Adrenal gland (tissue), 12 donors: Measurements from ENCODE around the gene TRO. TPM values are rescaled to one million over a fixed set of nuclear protein-coding genes. Genes with fewer than 3 reads are reported as not detected.

Experiments
- DNase-seq, 7 donors: peaks; one replicate each; pipeline ENCODE4 v3.0.0-alpha.2; 2019 to 2020
- H3K27ac ChIP-seq, 5 donors: fragments of 200-600 bp; sonication (generic) in 4 of 5; 1 replicate in 3 of 5; 2 replicates in 2 of 5; pipeline versions ENCODE4 v1.5.1 to v1.8.0; 2016 to 2020; ENCODE audit warnings: mild to moderate bottlenecking in 1 of 5
- H3K27me3 ChIP-seq: fragments of 200-600 bp; 2 replicates; pipeline ENCODE4 v1.8.0; 2021
- H3K36me3 ChIP-seq, 2 donors: fragments of 200-600 bp; replicated peaks in 1 of 2; 1 replicate in 1 of 2; 2 replicates in 1 of 2; pipeline versions ENCODE4 v1.5.1 to v1.8.0; 2018 to 2022
- H3K4me1 ChIP-seq, 2 donors: fragments of 200-600 bp; replicated peaks in 1 of 2; 1 replicate in 1 of 2; 2 replicates in 1 of 2; pipeline versions ENCODE4 v1.5.1 to v1.8.0; 2018 to 2021
- H3K4me3 ChIP-seq, 4 donors: fragments of 200-600 bp; sonication (generic) in 3 of 4; one replicate each; pipeline ENCODE4 v1.5.1; 2016 to 2018
- H3K9me3 ChIP-seq, 3 donors: fragments of 200-600 bp; sonication (generic) in 1 of 3; replicated peaks in 1 of 3; 1 replicate in 2 of 3; 2 replicates in 1 of 3; pipeline versions ENCODE4 v1.5.1 to v1.8.0; 2016 to 2021
- CTCF ChIP-seq, 6 experiments: fragments of 450-650 bp in 4 of 6; fragments of 200-600 bp in 2 of 6; sonication (generic) in 1 of 6; IDR thresholded peaks; 1 replicate in 5 of 6; 2 replicates in 1 of 6; pipeline versions ENCODE4 v1.5.1 to v1.8.0; 2016 to 2021; ENCODE audit warnings: antibody characterized with exemption in 6 of 6, mild to moderate bottlenecking in 2 of 6, moderate library complexity in 1 of 6
- POLR2A ChIP-seq, 2 donors: fragments of 450-650 bp; IDR thresholded peaks; one replicate each; pipeline ENCODE4 v1.6.1; 2017; ENCODE audit warnings: antibody characterized with exemption in 2 of 2, mild to moderate bottlenecking in 2 of 2, moderate library complexity in 1 of 2
- WGBS, 4 donors: extraction: QIAGEN DNeasy Blood & Tissue Kit in 2 of 4; methylation state at CpG; one replicate each; pipeline versions ENCODE4 v1.1.5 to v1.1.7; 2013 to 2017; 5-methylcytosine and 5-hydroxymethylcytosine counted together
- intact Hi-C, 2 donors: fragments of 100-400 bp; cut with DNase I; formaldehyde crosslinking; loops; one replicate each; pipeline versions ENCODE4 v1.14.1 to v1.15.0; 2022 to 2023
- polyA plus RNA-seq, 3 donors: library from polyadenylated mRNA; stranded (reverse); fragments of 200-250 nt in 2 of 3; fragments of 350-450 nt in 1 of 3; fragmentation: Illumina TruSeq in 1 of 3; extraction: RNeasy Lipid Tissue Mini Kit (QIAGEN cat#74804) in 1 of 3; gene quantifications; one replicate each; pipeline ENCODE4 v1.2.3, GENCODE V29; 2013 to 2014
- total RNA-seq, 9 donors: library from RNA; depleted of rRNA in 4 of 9; stranded (reverse); fragments of >200 nt in 4 of 9; fragments of 120-200 nt in 1 of 9; fragmentation: NEBNext Ultra II Directional in 1 of 9; extraction: Animal tissue kit (Norgen Biotek cat#: 25700) in 1 of 9; gene quantifications; one replicate each; pipeline versions ENCODE4 v1.1.0 to v1.2.4, GENCODE V29; 2013 to 2023
- donor health status: healthy with polysubstance abuse.
- donor health status: Bipolar disorder and iron deficiency.
- donor health status: DM: yes; HTN: yes; CAD: no.
- donor health status: DM: no; HTN: no; CAD: no.
- donor health status: DM: no; HTN: no; CAD: no.
- donor health status: DM: yes; HTN: yes; CAD: no.

Gene TRO
- total and polyA plus RNA-seq, 12 donors = 1.3 to 56.6 (median 6.8) TPM

GRCh38 chrX:54931107-54931506 lies 10.5 kb downstream of the TRO start:
- H3K4me3 ChIP-seq = no peak overlapping the region
- intact Hi-C loops = no loop called here
- no peaks in the 10 kb centered on the region for H3K4me1 ChIP-seq
- no peak for TF ChIP-seq POLR2A (IDR thresholded peaks at IDR 0.05)
- no peak for TF ChIP-seq CTCF (IDR thresholded peaks at IDR 0.05)
- WGBS, 4 donors = 55 to 96% (median 78%) methylated on average over 2 of the region's 2 CpGs
- no peak for DNase-seq
- H3K36me3 ChIP-seq = no peaks in the 10 kb centered on the region
- no peak overlapping the region for H3K27ac ChIP-seq
- no peaks in the 10 kb centered on the region for H3K27me3 ChIP-seq
- no peaks in the 10 kb centered on the region for H3K9me3 ChIP-seq

- 73 to 88% (median 88%) methylated on average over 6 to 10 of the region's 10 CpGs for WGBS, 4 donors
- Histone ChIP-seq H3K27ac (no peak overlapping the region), H3K36me3 (no peaks in the 10 kb centered on the region), H3K27me3 (no peaks in the 10 kb centered on the region), H3K9me3 (no peaks in the 10 kb centered on the region), H3K4me1 (no peaks in the 10 kb centered on the region), H3K4me3 (no peak overlapping the region)
- no peak for DNase-seq
- intact Hi-C loops = no loop called here
- no peak for TF ChIP-seq CTCF (IDR thresholded peaks at IDR 0.05)
- TF ChIP-seq POLR2A (IDR thresholded peaks at IDR 0.05) = no peak
Observed at GRCh38 chrX:54933150-54933826, 12.7 kb downstream of the TRO start.

- DNase-seq = no peak
- Histone ChIP-seq H3K27me3 (no peaks in the 10 kb centered on the region), H3K4me1 (no peaks in the 10 kb centered on the region), H3K9me3 (no peaks in the 10 kb centered on the region), H3K36me3 (no peaks in the 10 kb centered on the region), H3K4me3 (no peak overlapping the region), H3K27ac (no peak overlapping the region)
- intact Hi-C loops = no loop called here
- 61 to 94% (median 77%) methylated on average over 5 to 6 of the region's 6 CpGs for WGBS, 4 donors
- TF ChIP-seq CTCF (IDR thresholded peaks at IDR 0.05) (no peak), POLR2A (IDR thresholded peaks at IDR 0.05) (no peak)
Observed at GRCh38 chrX:54934058-54934457, 13.4 kb downstream of the TRO start.

GRCh38 chrX:54934890-54935289 lies 14.3 kb downstream of the TRO start:
- 67 to 85% (median 67%) methylated on average over 3 of the region's 3 CpGs; no CpG with 5 or more reads in 1 of the 4 donors for WGBS, 4 donors
- no peak overlapping the region for H3K4me3 ChIP-seq

More at GRCh38 chrX:54934890-54935289, 14.3 kb downstream of the TRO start:
- Histone ChIP-seq H3K36me3 (no peaks in the 10 kb centered on the region), H3K4me1 (no peaks in the 10 kb centered on the region), H3K9me3 (no peaks in the 10 kb centered on the region), H3K27ac (no peak overlapping the region), H3K27me3 (no peaks in the 10 kb centered on the region)
- intact Hi-C loops = no loop called here
- no peak for DNase-seq
- TF ChIP-seq POLR2A (IDR thresholded peaks at IDR 0.05) = no peak
- no peak for TF ChIP-seq CTCF (IDR thresholded peaks at IDR 0.05)
